RWPE2 (cell line): ENCODE data around the gene LUZP2.

Experiments used
- ATAC-seq: fragments of 200-7000 bp; cut with Tn5 transposase; 3 replicates; pipeline ENCODE4 v1.9.1; 2021; ENCODE audit warnings: low read depth
- DNase-seq: peaks from one replicate; pipeline ENCODE4 v3.0.0-alpha.2; 2020; ENCODE audit warnings: low spot score
- H3K27ac ChIP-seq: fragments of 450-650 bp; 2 replicates; pipeline ENCODE4 v1.5.1; 2017; ENCODE audit warnings: mild to moderate bottlenecking; ENCODE audit not compliant: poor library complexity, severe bottlenecking
- H3K27me3 ChIP-seq: fragments of 250-450 bp; sonication (Bioruptor Pico); 2 replicates; pipeline ENCODE4 v1.5.1; 2021; ENCODE audit warnings: mild to moderate bottlenecking, moderate library complexity; ENCODE audit not compliant: insufficient read depth, poor library complexity, severe bottlenecking
- H3K36me3 ChIP-seq: fragments of 250-450 bp; sonication (Bioruptor Pico); 2 replicates; pipeline ENCODE4 v1.5.1; 2020; ENCODE audit warnings: low read depth, mild to moderate bottlenecking, moderate library complexity
- H3K4me1 ChIP-seq: fragments of 250-450 bp; sonication (Bioruptor Pico); 2 replicates; pipeline ENCODE4 v1.5.1; 2021; ENCODE audit warnings: mild to moderate bottlenecking, moderate library complexity; ENCODE audit not compliant: insufficient read depth, poor library complexity, severe bottlenecking
- H3K4me3 ChIP-seq: fragments of 250-450 bp; sonication (Bioruptor Pico); 2 replicates; pipeline ENCODE4 v1.5.1; 2021; ENCODE audit warnings: mild to moderate bottlenecking, moderate library complexity; ENCODE audit not compliant: severe bottlenecking
- H3K9me3 ChIP-seq: fragments of 250-450 bp; sonication (Bioruptor Pico); 2 replicates; pipeline ENCODE4 v1.5.1; 2021; ENCODE audit warnings: mild to moderate bottlenecking, moderate library complexity; ENCODE audit not compliant: severe bottlenecking
- CTCF ChIP-seq: fragments of 450-650 bp; IDR thresholded peaks from one replicate; pipeline ENCODE4 v1.5.1; 2017; ENCODE audit warnings: mild to moderate bottlenecking, moderate library complexity; ENCODE audit not compliant: poor library complexity, severe bottlenecking

LUZP2 gene

GRCh38 chr11:24594401-24594800 is 97.5 kb downstream of the LUZP2 start:
- Histone ChIP-seq H3K27me3 (no peaks in the 10 kb centered on the region), H3K4me3 (no peak overlapping the region), H3K4me1 (peaks cover 9% of the 10 kb centered on the region), H3K27ac (no peak overlapping the region), H3K9me3 (no peaks in the 10 kb centered on the region), H3K36me3 (no peaks in the 10 kb centered on the region)
- ATAC-seq, result no peak
- no peak for DNase-seq
- no peak for TF ChIP-seq CTCF

- no peaks in the 10 kb centered on the region for H3K36me3 ChIP-seq
- no peak overlapping the region for H3K27ac ChIP-seq
- TF ChIP-seq CTCF, result no peak
- DNase-seq (no peak), ATAC-seq (no peak)
- H3K4me1 ChIP-seq, result peaks cover 3% of the 10 kb centered on the region
- H3K9me3 ChIP-seq, result no peaks in the 10 kb centered on the region
- no peaks in the 10 kb centered on the region for H3K27me3 ChIP-seq
- no peak overlapping the region for H3K4me3 ChIP-seq
These were observed 101.8 kb downstream of the LUZP2 start for GRCh38 chr11:24598641-24599040.

GRCh38 chr11:24609192-24610119 is 112.6 kb downstream of the LUZP2 start:
- H3K4me3 ChIP-seq, result no peak overlapping the region
- H3K4me1 ChIP-seq, result peaks cover 3% of the 10 kb centered on the region
- H3K27ac ChIP-seq, result no peak overlapping the region
- no peaks in the 10 kb centered on the region for H3K9me3 ChIP-seq
- TF ChIP-seq CTCF, result no peak
- DNase-seq, result no peak
- no peaks in the 10 kb centered on the region for H3K36me3 ChIP-seq
- no peak for ATAC-seq
- no peaks in the 10 kb centered on the region for H3K27me3 ChIP-seq

GRCh38 chr11:24615451-24616160 is 118.8 kb downstream of the LUZP2 start:
- Histone ChIP-seq H3K4me3 (no peak overlapping the region), H3K27ac (no peak overlapping the region), H3K36me3 (no peaks in the 10 kb centered on the region), H3K4me1 (peaks cover 3% of the 10 kb centered on the region), H3K9me3 (no peaks in the 10 kb centered on the region), H3K27me3 (no peaks in the 10 kb centered on the region)
- TF ChIP-seq CTCF, result no peak
- no peak for ATAC-seq
- DNase-seq, result no peak
